ENCODE measurements around the gene RINL.

Gene RINL, protein sequence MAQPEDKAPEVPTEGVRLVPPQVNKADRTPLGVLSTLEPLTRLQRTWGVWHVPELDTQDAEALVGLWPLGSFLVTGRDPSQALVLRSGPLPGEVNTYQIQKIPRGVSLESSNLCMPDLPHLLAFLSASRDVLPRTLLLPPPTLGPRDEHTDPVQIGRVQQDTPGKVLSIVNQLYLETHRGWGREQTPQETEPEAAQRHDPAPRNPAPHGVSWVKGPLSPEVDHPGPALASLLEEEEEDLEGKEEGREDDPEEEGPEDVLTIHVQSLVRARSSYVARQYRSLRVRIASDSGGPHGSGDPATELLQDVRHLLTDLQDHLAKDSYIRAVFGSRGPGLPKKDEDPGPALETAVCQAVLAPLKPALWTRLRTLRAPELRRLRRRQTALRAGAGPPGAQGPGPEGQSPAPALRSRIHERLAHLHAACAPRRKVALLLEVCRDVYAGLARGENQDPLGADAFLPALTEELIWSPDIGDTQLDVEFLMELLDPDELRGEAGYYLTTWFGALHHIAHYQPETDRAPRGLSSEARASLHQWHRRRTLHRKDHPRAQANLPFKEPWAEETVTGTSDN

DNA sequence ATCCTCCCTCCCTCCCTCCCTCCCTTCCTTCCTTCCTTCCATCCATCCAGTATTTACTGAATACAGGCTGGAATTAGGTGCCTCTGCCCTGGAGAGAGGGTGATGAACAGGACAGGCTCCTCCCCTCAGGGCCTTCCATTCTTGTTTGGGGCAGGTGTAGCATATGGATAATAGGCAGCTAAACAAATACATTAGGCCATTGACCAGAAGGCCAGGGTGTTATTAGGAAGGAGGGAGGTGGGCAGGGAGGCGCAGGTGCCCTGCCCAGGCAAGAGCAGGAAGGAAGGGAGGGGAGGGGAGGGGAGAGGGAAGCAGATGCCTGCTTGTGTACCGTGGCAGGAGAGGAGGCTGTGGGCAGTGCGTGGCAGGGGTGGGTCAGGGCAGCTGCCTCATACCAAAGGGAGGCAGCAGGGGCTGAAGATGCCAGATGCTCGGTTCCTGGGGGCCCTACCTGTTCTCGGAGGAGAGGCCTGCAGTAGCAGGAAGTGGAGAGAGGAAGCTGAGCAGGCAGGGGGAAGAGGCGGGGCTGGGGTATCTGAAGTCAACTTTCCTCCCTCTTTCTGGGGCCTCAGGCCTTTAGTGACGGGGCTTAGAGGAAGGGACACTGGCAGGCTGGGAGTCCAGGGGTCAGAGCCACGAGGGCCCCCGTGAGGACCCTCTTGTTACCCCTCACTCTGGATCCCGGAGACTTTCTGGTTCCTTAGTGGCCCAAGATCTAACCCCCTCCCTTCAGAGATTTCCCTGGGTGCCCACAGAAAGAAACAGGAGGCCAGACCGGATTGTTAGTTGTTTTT is at the start of gene RINL:
Gene RINL (minus strand): TSS at position 495 of the 794 bp plus-strand sequence. CDS start 1,533 bp downstream, outside the sequence.
- DNase-seq: peak; percentile 97

DNA sequence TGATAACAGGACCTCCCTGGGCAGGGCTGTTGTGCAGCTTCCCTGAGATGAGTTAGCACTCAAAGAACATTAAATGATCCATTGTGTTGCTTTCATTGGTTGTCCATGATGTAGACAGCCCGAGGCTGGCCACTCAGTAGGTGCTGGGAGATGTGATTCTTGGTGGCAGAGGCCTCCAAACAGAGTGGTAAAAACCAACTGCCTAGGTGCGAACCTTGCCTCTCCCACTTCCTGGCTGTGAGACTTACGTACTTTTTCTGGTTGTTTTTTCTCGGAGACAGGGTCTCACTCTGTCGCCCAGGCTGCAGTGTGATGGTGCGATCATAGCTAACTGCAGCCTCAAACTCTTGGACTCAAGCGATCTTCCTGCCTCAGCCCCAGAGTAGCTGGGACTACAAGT is 46.3 kb upstream of the RINL start:
- DNase-seq: no peak

DNA sequence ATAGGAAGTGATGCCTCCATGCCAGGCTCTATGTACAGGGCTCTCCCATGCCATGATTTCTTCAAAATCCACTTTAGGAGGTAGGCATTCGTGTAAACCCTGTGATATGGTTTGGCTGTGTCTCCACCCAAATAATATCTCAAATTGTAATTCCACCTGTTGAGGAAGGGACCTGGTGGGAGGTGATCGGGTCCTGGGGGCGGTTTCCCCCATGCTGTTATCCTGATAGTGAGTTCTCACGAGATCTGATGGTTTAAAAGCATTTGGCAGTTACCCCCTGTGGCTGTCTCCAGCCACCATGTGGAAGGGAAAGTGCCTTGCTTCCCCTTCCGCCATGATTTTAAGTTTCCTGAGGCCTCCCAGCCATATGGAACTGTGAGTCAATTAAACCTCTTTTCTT is 44.4 kb upstream of the RINL start:
- DNase-seq: no peak

DNA sequence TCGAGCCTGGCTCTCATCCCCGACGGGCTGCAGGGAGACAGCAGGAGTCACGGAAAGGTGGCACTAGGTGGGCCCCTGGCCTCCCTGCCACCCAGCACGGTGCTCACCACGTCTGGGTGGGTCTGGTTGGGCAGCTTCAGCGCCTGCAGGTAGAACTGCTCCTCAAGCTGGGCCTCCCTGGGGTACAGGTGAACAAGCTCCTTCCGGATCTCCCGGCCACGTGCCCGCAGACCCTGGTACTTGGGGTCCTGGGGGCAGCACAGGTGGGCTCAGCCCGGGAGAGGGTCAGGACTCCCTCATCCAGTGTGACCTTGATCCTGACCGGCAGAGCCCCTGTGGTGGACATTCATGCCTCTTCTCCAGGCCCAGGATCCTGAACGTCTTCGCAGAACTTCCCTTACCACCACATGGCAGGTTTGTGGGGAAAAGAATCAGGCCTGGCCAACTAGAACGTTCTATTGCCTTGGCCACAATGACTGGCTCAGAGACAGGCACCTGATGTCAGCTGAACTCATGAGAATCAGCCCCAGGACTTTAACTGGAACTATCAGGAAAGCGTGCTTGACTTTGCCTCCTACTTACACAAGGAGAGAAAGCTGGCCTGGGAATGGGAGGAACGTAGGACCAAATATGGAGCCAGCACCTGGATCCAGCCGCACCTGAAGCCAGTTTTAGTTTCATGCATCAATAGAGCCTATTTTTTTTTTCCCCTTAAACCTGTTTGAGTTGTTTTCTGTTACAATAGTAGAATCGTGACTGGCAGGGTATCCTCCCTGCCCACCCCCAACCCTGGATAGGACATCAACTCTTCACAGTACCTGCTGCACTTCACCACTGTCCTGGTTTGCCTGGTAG is 43.6 kb upstream of the RINL start:
- DNase-seq: no peak

DNA sequence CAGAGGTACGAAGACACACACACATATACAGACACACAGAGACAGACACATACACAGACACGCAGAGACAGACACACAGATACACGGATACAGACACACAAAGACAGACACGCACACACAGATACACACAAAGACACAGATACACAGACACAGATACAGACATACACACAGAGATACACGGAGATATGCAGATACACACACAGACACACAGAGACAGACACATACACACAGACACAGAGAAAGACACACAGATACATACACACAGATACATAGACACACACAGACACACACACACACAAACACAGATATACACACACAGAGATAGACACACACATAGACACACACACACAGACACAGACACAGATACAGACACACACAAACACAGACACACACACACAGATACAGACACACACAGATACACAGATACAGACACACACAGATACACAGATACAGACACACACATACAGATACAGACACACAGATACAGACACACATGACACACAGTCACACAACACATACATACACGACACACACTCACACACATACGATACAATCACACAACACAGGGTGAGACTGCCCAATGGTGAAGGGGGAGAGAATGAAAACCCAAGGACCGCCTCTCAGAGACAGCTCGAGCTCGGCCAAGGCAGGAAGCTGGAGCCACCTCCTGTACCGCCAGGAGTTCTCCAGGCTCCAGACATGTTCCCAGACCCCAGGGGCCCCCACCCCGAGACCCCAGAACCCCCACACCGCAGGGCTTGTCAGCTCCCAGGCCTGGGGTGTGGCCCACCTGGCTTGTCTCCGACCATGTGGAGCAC is 42.7 kb upstream of the RINL start:
- no peak for DNase-seq

DNA sequence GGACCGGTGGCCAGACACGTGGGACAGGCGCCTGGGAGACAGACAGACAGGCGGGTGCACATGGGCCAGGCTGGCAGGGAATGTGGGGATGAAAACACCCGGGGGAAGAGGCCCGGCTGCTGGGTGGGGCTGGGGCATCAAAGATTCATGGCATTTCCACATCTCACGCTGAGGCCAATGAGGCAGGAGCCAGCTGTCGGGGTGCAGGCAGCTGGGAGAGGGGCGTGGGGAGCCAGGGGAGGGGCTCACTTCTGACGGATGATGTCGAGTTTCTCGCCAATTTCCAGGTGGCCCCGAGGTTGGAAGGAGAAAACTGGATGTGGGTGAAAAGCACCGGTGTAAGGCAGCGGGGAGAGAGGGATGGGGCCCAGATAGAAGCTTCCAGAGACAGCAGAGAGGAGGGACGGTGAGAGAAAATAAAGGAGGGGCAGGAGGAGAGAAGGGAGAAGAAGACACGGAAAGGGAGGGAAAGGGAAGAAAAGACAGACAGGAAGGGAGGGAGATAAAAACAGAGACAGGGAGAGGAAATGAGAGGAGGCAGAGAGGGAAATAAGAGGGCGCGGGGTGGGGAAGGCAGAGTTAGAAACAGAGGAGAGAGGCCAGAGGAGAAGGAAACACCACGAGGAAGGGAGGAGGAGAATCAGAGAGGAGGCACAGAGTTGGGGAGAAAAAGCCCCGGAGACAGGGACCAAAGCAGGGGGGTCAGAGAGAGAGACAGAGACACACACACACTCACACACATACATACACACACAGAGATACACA is 41.9 kb upstream of the RINL start:
- DNase-seq: no peak

DNA sequence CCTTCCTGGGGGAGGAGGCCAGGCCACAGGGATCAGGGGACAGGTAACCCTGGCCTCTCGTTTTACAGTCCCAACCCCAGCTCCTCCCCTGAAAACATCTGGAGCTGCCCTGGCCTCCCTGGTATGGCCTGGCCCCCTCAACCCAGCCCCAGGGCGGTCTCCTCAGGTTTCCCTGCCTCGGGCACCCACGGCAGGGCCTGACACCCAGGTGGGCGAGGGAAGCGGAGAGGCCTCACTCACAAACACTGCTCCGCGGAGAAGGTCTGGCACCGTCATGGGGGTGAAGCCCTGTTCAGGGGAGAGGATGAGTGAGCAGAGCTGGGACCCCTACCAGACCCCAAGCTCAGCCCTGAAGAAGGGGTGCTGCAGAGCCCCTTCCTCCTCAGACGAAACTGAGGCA is 40.5 kb upstream of the RINL start:
- DNase-seq: no peak

DNA sequence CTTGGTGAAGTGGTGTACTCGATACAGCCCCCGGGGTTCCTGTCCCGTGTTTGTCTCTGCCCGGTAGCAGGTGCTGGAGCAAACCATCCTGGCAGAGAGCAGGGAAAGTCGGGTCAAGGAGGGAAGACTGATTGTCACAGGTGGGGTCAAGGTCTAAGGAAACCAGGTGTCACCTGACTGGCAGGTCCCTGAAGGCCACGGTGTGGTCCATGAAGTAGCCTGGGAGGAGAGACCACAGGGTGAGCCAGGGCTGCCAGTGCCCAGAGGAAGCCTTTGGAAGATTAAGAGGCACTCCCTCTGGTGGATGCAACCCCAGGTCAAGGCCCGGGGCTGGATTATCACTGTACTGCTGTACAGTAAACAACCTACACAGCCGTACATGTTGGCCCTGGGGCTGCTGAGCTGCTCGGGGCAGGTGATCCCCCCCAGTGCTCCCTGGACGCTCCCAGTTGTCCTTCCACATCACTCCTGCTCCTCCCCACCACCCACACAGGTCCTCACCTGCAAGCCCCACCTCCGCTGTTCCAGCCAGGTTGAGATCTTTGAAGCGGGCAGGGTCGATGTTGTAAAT is 39.9 kb upstream of the RINL start:
- DNase-seq: no peak

DNA sequence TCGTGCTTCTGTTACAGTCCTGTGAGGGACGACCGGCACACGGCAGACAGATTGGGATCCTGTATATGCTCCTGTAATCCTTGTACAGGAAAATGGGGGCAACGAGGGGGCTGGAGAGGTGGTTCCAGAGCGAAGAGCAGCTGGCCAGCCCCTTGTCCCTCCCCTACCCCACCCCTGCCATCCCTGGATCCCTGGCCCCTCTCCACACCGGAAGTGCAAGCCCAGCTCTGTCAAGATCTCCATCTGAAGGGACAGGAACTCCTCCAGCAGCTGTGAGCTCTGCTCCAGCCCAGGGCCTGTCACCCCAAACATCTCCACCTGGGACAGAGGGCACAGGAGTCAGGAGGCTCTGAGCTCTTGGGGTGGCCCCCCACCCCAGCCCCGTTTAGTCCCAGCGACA is 39.4 kb upstream of the RINL start:
- DNase-seq: no peak

DNA sequence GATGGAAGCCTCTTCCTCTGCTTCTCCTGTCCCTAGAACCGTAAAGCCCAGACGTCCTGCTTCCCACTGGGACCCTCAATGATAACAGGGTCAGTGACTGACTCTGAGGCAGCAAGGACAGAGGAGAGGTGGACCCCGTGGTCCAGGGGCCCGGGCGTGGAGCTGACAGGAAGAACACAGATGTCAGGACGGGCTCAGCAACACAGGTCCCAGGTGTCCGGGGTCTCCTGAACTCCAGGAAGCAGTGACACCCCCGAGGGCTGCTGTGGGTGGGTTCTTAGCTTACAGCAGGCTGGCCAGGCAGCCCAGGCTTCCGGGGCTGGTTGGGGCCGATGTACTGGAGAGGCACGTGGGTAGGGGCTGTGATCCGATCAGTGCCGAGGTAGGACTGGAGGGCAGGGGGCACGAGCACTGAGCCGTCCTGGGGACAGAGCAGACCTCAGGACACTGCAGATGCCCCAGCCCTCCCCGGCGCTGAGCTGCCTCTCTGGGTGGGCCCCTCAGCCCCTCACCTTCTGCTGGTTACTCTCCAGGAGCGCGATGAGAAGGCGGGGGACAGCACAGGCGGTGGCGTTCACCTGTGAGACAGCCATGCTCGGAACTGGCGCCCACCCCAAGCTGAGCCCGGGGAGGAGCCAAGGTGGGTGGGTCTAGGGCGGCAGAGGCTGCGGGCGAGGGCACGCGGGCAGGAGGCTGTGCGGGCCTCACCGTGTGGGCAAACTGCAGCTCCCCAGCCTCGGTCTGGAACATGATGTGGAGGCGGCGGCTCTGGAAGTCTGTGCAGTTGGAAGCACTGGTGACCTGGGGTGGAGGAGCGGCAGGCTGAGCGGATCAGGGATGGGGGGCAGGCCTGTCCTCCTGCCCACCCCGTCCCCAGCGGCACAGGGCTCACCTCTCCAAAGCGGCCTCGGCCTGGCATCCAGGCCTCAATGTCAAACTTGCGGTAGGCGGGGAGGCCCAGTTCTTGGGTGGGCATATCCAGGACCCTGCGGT is 37.5 kb upstream of the RINL start:
- DNase-seq: no peak

DNA sequence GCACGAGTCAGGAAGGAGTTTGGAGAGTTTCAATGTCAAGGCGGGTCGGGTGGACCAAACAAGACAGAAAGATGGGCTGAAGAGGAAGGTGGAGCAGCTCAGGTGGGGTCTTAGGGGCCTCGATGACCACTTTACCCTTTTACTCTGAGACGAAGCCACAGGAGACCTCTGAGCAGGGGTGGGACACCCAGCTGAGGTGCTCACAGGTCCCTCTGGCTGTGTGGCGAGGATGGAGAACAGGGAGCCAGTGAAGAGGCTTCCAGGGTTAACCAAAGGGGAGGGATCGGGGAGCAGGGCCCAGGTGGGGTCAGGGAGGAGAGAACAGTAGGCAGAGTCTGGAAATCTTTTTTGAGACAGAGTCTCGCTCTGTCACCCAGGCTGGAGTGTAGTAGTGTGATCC is 35.9 kb upstream of the RINL start:
- DNase-seq: no peak

DNA sequence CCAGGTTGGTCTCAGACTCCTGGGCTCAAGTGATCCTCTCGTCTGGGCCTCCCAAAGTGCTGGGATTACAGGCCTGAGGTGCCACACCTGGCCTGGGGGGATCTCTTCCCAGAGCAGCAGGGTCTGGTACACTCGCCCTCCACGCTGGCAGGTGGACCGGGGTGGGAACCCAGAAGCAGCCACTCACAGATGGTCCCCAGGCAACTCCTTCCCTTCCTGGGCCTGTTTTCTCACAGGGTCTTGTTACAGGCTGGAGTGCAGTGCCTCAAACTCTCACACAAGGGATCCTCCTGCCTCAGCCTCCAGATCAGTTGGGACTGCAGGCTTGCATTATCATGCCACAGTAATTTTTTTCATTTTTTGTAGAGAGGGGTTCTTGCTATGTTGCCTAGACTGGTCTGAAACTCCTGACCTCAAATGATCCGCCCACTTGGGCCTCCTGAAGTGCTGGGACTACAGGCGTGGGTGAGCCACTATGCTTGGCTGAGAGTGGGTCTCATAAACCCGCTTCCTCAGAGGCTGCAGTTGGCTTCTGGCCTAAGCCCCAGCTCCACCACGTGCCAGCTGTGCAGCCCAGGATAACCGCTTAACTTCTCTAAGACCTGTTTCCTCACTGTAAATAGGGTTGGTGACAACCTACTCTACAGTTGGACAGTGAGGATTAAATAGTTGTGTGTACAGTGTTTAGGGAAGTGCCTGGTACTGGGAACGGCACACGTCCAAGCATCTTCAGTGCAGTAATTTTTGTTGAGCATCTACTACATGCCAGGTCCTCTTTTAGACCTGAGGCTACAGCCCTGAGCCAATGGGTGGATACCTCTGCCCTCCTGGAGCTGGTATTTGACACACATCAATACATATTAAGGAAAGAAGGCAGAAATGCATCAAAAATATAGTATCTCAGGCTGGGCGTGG is 34.8 kb upstream of the RINL start:
- DNase-seq: no peak

DNA sequence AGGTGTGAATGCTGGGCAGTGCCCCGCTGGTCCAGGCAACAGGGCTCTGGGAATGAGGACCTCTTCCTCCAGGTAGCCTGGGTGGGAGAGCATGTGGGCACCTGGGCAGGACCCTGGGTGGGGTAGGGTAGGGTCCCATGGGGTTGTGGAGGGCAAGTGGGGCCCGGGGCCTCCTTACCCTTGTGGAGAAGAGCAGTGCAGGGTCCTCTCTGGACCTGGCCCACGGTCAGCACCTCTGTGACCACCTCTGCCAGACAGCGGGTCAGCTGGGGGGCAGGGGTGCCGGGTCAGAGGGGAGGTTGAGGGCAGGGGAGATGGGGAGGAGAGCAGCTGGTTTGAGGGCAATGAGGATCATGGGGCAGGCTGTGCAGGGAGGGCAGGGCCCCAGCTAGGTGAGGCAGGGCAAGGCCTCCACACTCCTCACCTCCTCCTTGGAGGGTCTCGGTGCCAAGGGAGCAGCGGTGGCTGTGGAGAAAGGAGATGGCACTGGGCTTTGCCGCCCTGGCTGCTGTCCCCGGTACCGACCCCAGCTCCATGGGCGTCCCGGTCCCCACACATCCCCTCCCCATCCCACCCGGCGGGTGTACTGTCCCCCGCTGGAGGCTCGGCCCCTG is 33.4 kb upstream of the RINL start:
- DNase-seq: no peak

DNA sequence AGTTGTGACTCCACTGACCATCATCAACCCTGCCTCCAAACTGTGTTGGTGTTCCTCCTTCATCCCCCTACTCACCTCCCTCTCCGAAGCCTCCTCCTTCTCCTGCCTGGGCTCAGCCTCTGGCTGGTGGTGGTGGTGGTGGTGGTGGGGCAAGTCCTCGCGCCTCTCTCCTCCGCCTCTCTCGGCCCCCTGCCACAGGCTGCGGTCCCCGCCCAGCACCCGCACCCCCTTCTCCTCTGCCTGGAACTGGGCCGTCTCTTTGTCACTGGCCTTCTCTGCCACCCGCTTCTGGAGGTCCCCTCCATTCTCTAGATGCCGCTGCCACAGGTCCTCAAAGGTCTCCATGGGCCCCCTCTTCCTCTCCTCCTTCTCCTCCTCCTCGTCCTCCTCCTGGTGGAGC is 32.4 kb upstream of the RINL start:
- DNase-seq: no peak

DNA sequence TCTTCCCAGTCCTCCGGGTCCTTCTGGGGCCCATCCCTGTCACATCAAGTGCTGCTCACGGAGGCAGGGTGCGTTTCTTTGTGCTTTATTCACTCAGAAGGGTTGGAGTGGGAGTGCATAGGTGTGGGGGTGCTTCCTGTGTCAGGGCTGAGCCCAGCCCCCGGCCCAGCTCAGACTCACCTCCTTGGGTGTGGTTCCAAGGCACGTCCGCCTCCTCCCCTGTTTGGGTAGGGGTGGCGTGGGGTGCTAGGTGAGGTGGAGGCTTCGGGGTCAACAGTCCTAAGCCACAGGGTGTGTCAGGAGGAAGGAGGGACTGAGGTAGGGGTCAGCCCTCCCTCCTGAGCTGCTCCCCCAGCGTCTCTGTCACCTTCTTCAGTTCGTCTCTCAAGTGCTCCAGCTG is 30.8 kb upstream of the RINL start:
- no peak for DNase-seq

DNA sequence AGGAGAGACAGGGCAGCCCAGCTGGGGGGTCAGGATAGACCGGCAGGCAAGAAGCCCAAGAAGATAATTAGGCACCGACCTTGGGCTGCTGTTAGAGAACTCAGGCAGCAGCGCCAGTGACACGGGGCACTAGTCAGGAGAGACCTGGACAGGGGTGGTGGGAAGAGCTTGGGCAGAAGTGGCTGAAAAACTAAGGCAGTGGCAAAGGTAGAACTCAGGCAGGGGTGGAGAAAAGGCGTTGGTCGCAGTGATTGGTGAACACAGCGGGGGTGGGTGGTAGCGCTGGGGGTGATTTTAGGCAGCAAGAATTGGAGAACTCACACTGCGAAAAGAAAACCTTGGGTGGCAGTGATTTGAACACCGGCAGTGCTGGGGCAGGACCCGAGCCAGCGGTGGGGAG is 29.6 kb upstream of the RINL start:
- DNase-seq: no peak

DNA sequence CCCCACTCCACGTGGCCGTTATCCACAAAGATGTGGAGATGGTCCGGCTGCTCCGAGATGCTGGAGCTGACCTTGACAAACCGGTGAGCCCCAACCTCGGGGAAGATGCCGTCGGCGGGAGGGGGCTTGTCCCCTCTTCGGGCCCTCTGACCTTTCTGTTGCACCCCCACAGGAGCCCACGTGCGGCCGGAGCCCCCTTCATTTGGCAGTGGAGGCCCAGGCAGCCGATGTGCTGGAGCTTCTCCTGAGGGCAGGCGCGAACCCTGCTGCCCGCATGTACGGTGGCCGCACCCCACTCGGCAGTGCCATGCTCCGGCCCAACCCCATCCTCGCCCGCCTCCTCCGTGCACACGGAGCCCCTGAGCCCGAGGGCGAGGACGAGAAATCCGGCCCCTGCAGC is 29.2 kb upstream of the RINL start:
- DNase-seq: no peak

DNA sequence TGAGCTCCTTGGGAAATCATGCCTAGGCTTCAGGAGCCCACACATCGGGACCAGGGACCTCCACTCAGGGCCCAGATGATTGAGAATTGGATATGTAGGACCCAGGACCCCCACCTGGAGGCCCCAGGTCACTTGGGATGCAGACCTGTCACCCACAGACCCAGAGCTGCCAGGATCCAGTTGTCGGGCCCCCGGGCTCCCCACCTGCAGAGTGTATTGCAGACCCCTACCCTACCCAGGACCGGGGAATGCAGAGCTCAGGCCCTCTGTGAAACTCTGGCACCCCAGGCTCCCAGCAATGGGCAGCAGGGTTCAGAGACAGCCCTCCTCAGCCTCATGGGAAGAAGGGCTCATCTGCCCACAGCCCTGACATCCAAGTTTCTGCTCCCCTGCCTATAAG is 27.5 kb upstream of the RINL start:
- DNase-seq: no peak

Data from NCI-H2227 treated with DMSO at 0.1 percent for 48 hours (cell line).